GM23338 (cell line): Measurements from ENCODE around the gene FKBP10. TPM values are rescaled to one million over a fixed set of nuclear protein-coding genes. Genes with fewer than 3 reads are reported as not detected.

Experiments used
- ATAC-seq: fragments of 200-7000 bp; cut with Tn5 transposase; 3 replicates; pipeline ENCODE4 v1.9.1; 2020
- DNase-seq: peaks from one replicate; pipeline ENCODE4 v3.0.0-alpha.2; 2015; ENCODE audit warnings: low spot score
- H2AFZ ChIP-seq: fragments of 200-600 bp; sonication (generic); 2 replicates; pipeline ENCODE4 v1.8.0; 2016; ENCODE audit warnings: antibody characterized with exemption, mild to moderate bottlenecking, moderate library complexity
- H3F3A ChIP-seq: fragments of 200-600 bp; sonication (generic); replicated peaks from 2 replicates; pipeline ENCODE4 v1.8.0; 2017; ENCODE audit warnings: antibody characterized with exemption, mixed run types, low read depth
- H3K27ac ChIP-seq: fragments of 200-600 bp; sonication (generic); 2 replicates; pipeline ENCODE4 v1.6.1; 2016; ENCODE audit warnings: low read depth
- H3K27me3 ChIP-seq: fragments of 200-600 bp; sonication (generic); 2 replicates; pipeline ENCODE4 v1.8.0; 2016; ENCODE audit warnings: mild to moderate bottlenecking, mixed run types, moderate library complexity; ENCODE audit not compliant: insufficient read depth
- H3K36me3 ChIP-seq: fragments of 200-600 bp; sonication (generic); 2 replicates; pipeline ENCODE4 v1.8.0; 2016; ENCODE audit warnings: mild to moderate bottlenecking; ENCODE audit not compliant: insufficient read depth
- H3K4me1 ChIP-seq: fragments of 200-600 bp; sonication (generic); 2 replicates; pipeline ENCODE4 v1.8.0; 2016; ENCODE audit warnings: mild to moderate bottlenecking, moderate library complexity; ENCODE audit not compliant: insufficient read depth
- H3K4me2 ChIP-seq: fragments of 200-600 bp; sonication (generic); 2 replicates; pipeline ENCODE4 v1.7.1; 2017; ENCODE audit warnings: mixed run types
- H3K4me3 ChIP-seq: fragments of 200-600 bp; sonication (generic); 2 replicates; pipeline ENCODE4 v1.6.1; 2016; ENCODE audit warnings: mixed run types
- H3K79me2 ChIP-seq: fragments of 200-600 bp; sonication (generic); replicated peaks from 2 replicates; pipeline ENCODE4 v1.8.0; 2017; ENCODE audit warnings: mild to moderate bottlenecking; ENCODE audit not compliant: insufficient read depth
- H3K9me2 ChIP-seq: fragments of 200-600 bp; sonication (generic); 2 replicates; pipeline ENCODE4 v1.8.0; 2017; ENCODE audit not compliant: insufficient read depth
- H4K20me1 ChIP-seq: fragments of 200-600 bp; sonication (generic); replicated peaks from 2 replicates; pipeline ENCODE4 v1.8.0; 2017; ENCODE audit warnings: mild to moderate bottlenecking; ENCODE audit not compliant: insufficient read depth
- H3K27ac Mint-ChIP-seq: 2 replicates; pipeline ENCODE4 v1.8.0; 2020; ENCODE audit warnings: inconsistent platforms, mild to moderate bottlenecking, moderate library complexity, mixed read lengths
- H3K27me3 Mint-ChIP-seq: 3 replicates; pipeline ENCODE4 v1.8.0; 2022; ENCODE audit warnings: low read depth, mild to moderate bottlenecking, moderate library complexity, mixed read lengths, inconsistent platforms; ENCODE audit not compliant: insufficient read depth, poor library complexity
- H3K36me3 Mint-ChIP-seq: 3 replicates; pipeline ENCODE4 v1.8.0; 2021; ENCODE audit warnings: low read depth, mild to moderate bottlenecking, inconsistent platforms, moderate library complexity, mixed read lengths
- H3K4me1 Mint-ChIP-seq: 3 replicates; pipeline ENCODE4 v1.8.0; 2020; ENCODE audit warnings: mild to moderate bottlenecking, inconsistent platforms, mixed read lengths
- H3K4me3 Mint-ChIP-seq: 3 replicates; pipeline ENCODE4 v1.8.0; 2021; ENCODE audit warnings: moderate library complexity, mild to moderate bottlenecking, inconsistent platforms, mixed read lengths
- H3K9me3 Mint-ChIP-seq: 3 replicates; pipeline ENCODE4 v1.8.0; 2020; ENCODE audit warnings: moderate library complexity, mild to moderate bottlenecking, inconsistent platforms, mixed read lengths
- CREB1 ChIP-seq: fragments of 250-450 bp; sonication (Bioruptor Pico); IDR thresholded peaks from 2 replicates; pipeline ENCODE4 v1.5.0; 2020; ENCODE audit warnings: low read depth, mild to moderate bottlenecking, moderate library complexity
- CTCF ChIP-seq, 2 experiments: fragments of 200-600 bp in 1 of 2; sonication (generic) in 1 of 2; conservative IDR thresholded peaks; 2 replicates each; pipeline versions ENCODE4 v1.5.1 to v1.6.1; 2016 to 2017; ENCODE audit warnings: antibody characterized with exemption in 2 of 2, low read depth in 2 of 2, mild to moderate bottlenecking in 2 of 2, moderate library complexity in 1 of 2
- EZH2 ChIP-seq: fragments of 200-600 bp; sonication (generic); IDR thresholded peaks from one replicate; pipeline ENCODE4 v1.8.0; 2017; ENCODE audit warnings: antibody characterized with exemption, mild to moderate bottlenecking, low read depth; ENCODE audit not compliant: unreplicated experiment
- POLR2AphosphoS5 ChIP-seq: IDR thresholded peaks from 2 replicates; pipeline ENCODE4 v1.6.1; 2016; ENCODE audit warnings: antibody characterized with exemption, low read depth
- REST ChIP-seq: IDR thresholded peaks from one replicate; pipeline ENCODE4 v1.6.1; 2018; ENCODE audit warnings: antibody characterized with exemption; ENCODE audit not compliant: unreplicated experiment
- STAT1 ChIP-seq: IDR thresholded peaks from one replicate; pipeline ENCODE4 v1.6.1; 2016; ENCODE audit warnings: antibody characterized with exemption; ENCODE audit not compliant: unreplicated experiment
- ZNF114 ChIP-seq: fragments of 250-450 bp; sonication (Bioruptor Pico); IDR thresholded peaks from 2 replicates; pipeline ENCODE4 v1.5.0; 2020; ENCODE audit warnings: mild to moderate bottlenecking, moderate library complexity
- polyA plus RNA-seq: library from polyadenylated mRNA; unstranded; fragments of >200 nt; fragmentation: Nextera tagmentation; extraction: Ambion mirVana; gene quantifications from 2 replicates; pipeline ENCODE4 v1.2.1, GENCODE V29; 2016
- total RNA-seq: library from RNA; depleted of rRNA; stranded (reverse); fragments of >200 nt; shearing (Covaris generic); gene quantifications from 2 replicates; pipeline ENCODE4 v1.2.3, GENCODE V29; 2014

FKBP10 gene
- total and polyA plus RNA-seq, 2 experiments from 2014 or later = 26.2 to 151 TPM

GRCh38 chr17:41786227-41787020 is 26.4 kb upstream of the FKBP10 start, which contains the start of gene JUP:
TSS of gene JUP (minus strand) at chr17:41786711. CDS start at chr17:41771854, 14,857 bp downstream.
- Mint-ChIP-seq H3K36me3 (peaks cover 4% of the 10 kb centered on the region; the same call in 2 of the 3 replicates), H3K4me1 (peaks cover 33% of the 10 kb centered on the region), H3K9me3 (no peaks in the 10 kb centered on the region), H3K27me3 (peaks cover 32% of the 10 kb centered on the region), H3K27ac (peak within 1 kb of the TSS; percentile 99), H3K4me3 (peak within 1 kb of the TSS; percentile 86)
- Histone ChIP-seq H3K4me2 (peak within 1 kb of the TSS; percentile 92), H3F3A (peaks cover 12% of the 10 kb centered on the region; the same call in 1 of the 2 replicates), H3K79me2 (peaks cover 27% of the 10 kb centered on the region), H3K4me1 (peaks cover 23% of the 10 kb centered on the region), H3K36me3 (no peaks in the 10 kb centered on the region), H3K27me3 (no peaks in the 10 kb centered on the region), H3K4me3 (peak within 1 kb of the TSS; percentile 88), H4K20me1 (no peaks in the 10 kb centered on the region), H3K27ac (peak within 1 kb of the TSS; percentile 93), H2AFZ (no peak within 1 kb of the TSS), H3K9me2 (no peaks in the 10 kb centered on the region)
- TF ChIP-seq CTCF (conservative IDR thresholded peaks at IDR 0.05; ENCODE audit: low read depth in 2 of 2) (peak; percentile 71 to 78), EZH2 (no peak), CREB1 (CRISPR knock-in tag) (peak; percentile 78), POLR2AphosphoS5 (peak; percentile 83)
- peak; percentile 100 for DNase-seq
- ATAC-seq = peak; percentile 78

GRCh38 chr17:41787021-41787418 is 25.8 kb upstream of the FKBP10 start:
- H3F3A ChIP-seq = peaks cover 12% of the 10 kb centered on the region; the same call in 1 of the 2 replicates
- Mint-ChIP-seq H3K27me3 (peaks cover 34% of the 10 kb centered on the region), H3K9me3 (no peaks in the 10 kb centered on the region), H3K27ac (no peak overlapping the region; the same call in 1 of the 2 replicates), H3K36me3 (no peaks in the 10 kb centered on the region; the same call in 2 of the 3 replicates), H3K4me1 (peaks cover 32% of the 10 kb centered on the region), H3K4me3 (peak overlapping the region; percentile 86)
- H3K4me1 ChIP-seq = peaks cover 18% of the 10 kb centered on the region
- DNase-seq (no peak), ATAC-seq (no peak)
- no peaks in the 10 kb centered on the region for H3K36me3 ChIP-seq
- H3K4me3 ChIP-seq = no peak overlapping the region
- H3K27ac ChIP-seq = no peak overlapping the region
- H3K27me3 ChIP-seq = peaks cover 4% of the 10 kb centered on the region; the same call in 1 of the 2 replicates
- peaks cover 21% of the 10 kb centered on the region for H3K79me2 ChIP-seq
- H3K4me2 ChIP-seq = 0 out of 2 replicates have a peak overlapping the region, but pooled peaks have one; percentile 15
- H3K9me2 ChIP-seq = no peaks in the 10 kb centered on the region
- H2AFZ ChIP-seq = no peak overlapping the region
- no peaks in the 10 kb centered on the region for H4K20me1 ChIP-seq
- TF ChIP-seq EZH2 (no peak), STAT1 (no peak), ZNF114 (CRISPR knock-in tag) (no peak), POLR2AphosphoS5 (no peak), CREB1 (CRISPR knock-in tag) (no peak), REST (no peak)
